BJ (cell line): Measurements from ENCODE around the gene CUL1. TPM values are rescaled to one million over a fixed set of nuclear protein-coding genes. Genes with fewer than 3 reads are reported as not detected.

ENCODE experiments used
- CTCF ChIA-PET: fragments of 350-600 bp; formaldehyde crosslinking; extraction: SDS; loops from one replicate; lab custom pipeline; 2021; ENCODE audit warnings: antibody characterized with exemption, inconsistent platforms; lab: Yijun Ruan, JAX
- POLR2A ChIA-PET: fragments of 300-600 bp; sonication (Branson Sonifier 250); formaldehyde crosslinking; extraction: SDS; loops from one replicate; lab custom pipeline; 2021; ENCODE audit warnings: antibody characterized with exemption; lab: Charles Lee
- DNase-seq: peaks from one replicate; pipeline ENCODE4 v3.0.0-alpha.2; 2011; ENCODE audit warnings: low read depth
- H3K27me3 ChIP-seq: 2 replicates; pipeline ENCODE4 v1.6.0; 2011; ENCODE audit warnings: low read length; ENCODE audit not compliant: control insufficient read depth, insufficient read depth
- H3K36me3 ChIP-seq: 2 replicates; pipeline ENCODE4 v1.5.1; 2011; ENCODE audit warnings: low read length; ENCODE audit not compliant: control insufficient read depth, insufficient read depth
- H3K4me3 ChIP-seq: 2 replicates; pipeline ENCODE4 v1.5.1; 2011; ENCODE audit warnings: low read depth, mild to moderate bottlenecking, control low read depth, low read length
- CTCF ChIP-seq: IDR thresholded peaks from 2 replicates; pipeline ENCODE4 v1.5.1; 2011; ENCODE audit warnings: low read depth, mild to moderate bottlenecking, control low read depth, inconsistent platforms, low read length, moderate library complexity; ENCODE audit not compliant: insufficient read depth
- polyA plus RNA-seq: library from polyadenylated mRNA; depleted of rRNA; stranded (reverse); fragments of >200 nt; gene quantifications from 2 replicates; pipeline ENCODE4 v1.2.3, GENCODE V29; 2011

The CUL1 gene
- polyA plus RNA-seq, 1 experiment, result 38.6 TPM

GRCh38 chr7:148720472-148720871 is 21.8 kb downstream of the CUL1 start:
- ChIA-PET POLR2A (interaction anchor here (0.6 kb wide), 2 partner anchors 13 to 149 kb away, joined by 3 read pairs; no protein-coding TSS in a partner anchor), CTCF (interaction anchor here (0.8 to 1.3 kb wide), 2 partner anchors 10 to 53 kb away, joined by 4 to 5 read pairs; no protein-coding TSS in a partner anchor)
- Histone ChIP-seq H3K4me3 (no peak overlapping the region), H3K27me3 (no peaks in the 10 kb centered on the region), H3K36me3 (peaks cover 2% of the 10 kb centered on the region)
- DNase-seq, result no peak
- no peak for TF ChIP-seq CTCF

DNA sequence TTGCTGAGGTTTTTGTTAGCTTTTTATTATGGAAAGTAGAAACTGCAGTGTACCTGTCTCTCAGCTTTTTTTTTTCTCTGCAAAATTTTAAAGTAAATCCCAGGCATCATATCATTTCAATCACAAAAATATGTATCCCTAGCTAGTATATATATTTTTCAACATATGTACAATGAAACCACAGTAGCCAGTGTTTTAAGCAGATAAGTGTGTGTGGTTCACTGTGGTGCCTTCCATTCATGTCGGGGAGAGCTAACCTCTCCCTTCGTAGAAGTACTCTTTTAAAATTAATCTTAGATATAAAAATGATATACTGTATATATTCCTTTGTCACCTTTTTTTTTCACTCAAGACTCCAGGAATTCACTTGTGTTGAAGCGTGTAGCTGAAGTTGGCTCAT is 22.7 kb downstream of the CUL1 start:
- H3K36me3 ChIP-seq, result peaks cover 2% of the 10 kb centered on the region
- CTCF ChIA-PET, result interaction anchor here (0.6 to 1.3 kb wide), 2 partner anchors 16 to 135 kb away, joined by 3 read pairs; no protein-coding TSS in a partner anchor
- no peak for TF ChIP-seq CTCF
- DNase-seq, result no peak
- no peak overlapping the region for H3K4me3 ChIP-seq
- POLR2A ChIA-PET, result interaction anchor here (0.6 kb wide), 1 partner anchor 48 kb away, joined by 3 read pairs; no protein-coding TSS in a partner anchor
- H3K27me3 ChIP-seq, result no peaks in the 10 kb centered on the region

DNA sequence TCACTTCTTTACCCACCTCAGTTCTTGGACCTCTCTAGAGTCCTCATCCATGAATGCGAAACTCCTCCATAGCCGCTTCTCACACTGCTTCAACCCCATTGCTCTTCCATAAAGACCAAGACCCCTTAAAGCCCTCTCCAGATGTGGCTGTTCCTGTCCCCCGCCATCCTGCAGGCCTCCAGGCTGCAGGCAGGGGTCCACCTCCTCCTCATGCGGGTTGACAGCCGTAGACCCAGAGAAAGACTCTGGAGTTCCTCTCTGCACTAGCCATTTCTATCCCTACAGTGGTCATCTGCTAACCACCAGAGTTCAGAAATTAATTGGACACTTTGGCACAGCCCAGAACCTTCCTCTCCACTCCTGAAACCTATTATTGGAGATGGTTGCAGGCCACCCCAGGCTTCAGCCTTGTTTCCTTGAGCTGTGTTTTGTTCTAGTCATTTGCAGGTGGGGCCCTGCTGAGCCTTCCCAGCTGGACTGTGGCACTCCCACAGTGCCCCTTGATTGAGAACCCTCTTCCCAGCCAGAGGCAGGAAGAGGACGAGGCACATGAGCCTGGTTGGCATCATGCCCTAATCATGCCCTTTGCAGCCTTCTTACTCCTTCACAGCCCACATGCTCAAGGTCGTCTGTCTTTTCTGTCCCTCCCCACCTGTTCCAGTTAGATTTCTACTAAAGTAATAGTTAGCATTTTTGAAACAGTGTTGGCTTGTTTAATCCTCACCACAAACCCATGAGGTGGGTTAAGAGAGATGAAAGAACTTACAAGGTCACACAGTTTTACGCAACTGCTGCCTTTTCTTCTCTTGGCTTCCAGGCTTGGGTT is 23.9 kb downstream of the CUL1 start:
- CTCF ChIA-PET, result interaction anchor here (0.9 kb wide), 1 partner anchor 10 kb away, joined by 3 read pairs; no protein-coding TSS in a partner anchor
- no peak for DNase-seq
- no peaks in the 10 kb centered on the region for H3K27me3 ChIP-seq
- POLR2A ChIA-PET, result no interaction called here
- no peak overlapping the region for H3K4me3 ChIP-seq
- TF ChIP-seq CTCF, result no peak
- peaks cover 2% of the 10 kb centered on the region for H3K36me3 ChIP-seq

GRCh38 chr7:148723166-148723559 is 24.5 kb downstream of the CUL1 start:
- H3K4me3 ChIP-seq, result no peak overlapping the region
- H3K27me3 ChIP-seq, result no peaks in the 10 kb centered on the region
- TF ChIP-seq CTCF, result no peak
- peaks cover 2% of the 10 kb centered on the region for H3K36me3 ChIP-seq
- POLR2A ChIA-PET, result no interaction called here
- DNase-seq, result no peak
- CTCF ChIA-PET, result interaction anchor here (0.9 kb wide), 1 partner anchor 10 kb away, joined by 3 read pairs; no protein-coding TSS in a partner anchor

- Histone ChIP-seq H3K4me3 (no peak overlapping the region), H3K27me3 (no peaks in the 10 kb centered on the region), H3K36me3 (peaks cover 2% of the 10 kb centered on the region)
- CTCF ChIA-PET, result no interaction called here
- no peak for DNase-seq
- TF ChIP-seq CTCF, result no peak
- POLR2A ChIA-PET, result no interaction called here
Measured at GRCh38 chr7:148723846-148724245, 25.1 kb downstream of the CUL1 start.
